ENCODE results near the gene CFAP73. TPM values are rescaled to one million over a fixed set of nuclear protein-coding genes. Genes with fewer than 3 reads are reported as not detected.

CFAP73 gene
- total and polyA plus RNA-seq, 2 of the 8 experiments (the other 6 are each of a cell fraction or from before 2014, with no cell fraction given) = 0.45 to 0.56 TPM

- no peak for TF ChIP-seq EZH2 (IDR thresholded peaks at IDR 0.05; ENCODE audit: low read depth, low read length, severe bottlenecking)
Measured at GRCh38 chr12:113170926-113171325, 21.4 kb downstream of the CFAP73 start (continued).

Measured in H1 (cell line).